ENCODE data around the gene WFIKKN2. TPM values are rescaled to one million over a fixed set of nuclear protein-coding genes. Genes with fewer than 3 reads are reported as not detected.
"Not testable (repeated sequence)": the region's sequence is repeated elsewhere in the genome, so short reads cannot be mapped to it uniquely, and the experiment has no call there.

The WFIKKN2 gene
- total RNA-seq, 1 donor from 2014 or later, result 0.19 TPM

GRCh38 chr17:50847566-50847965, 12.2 kb downstream of the WFIKKN2 start:
- no peak for DNase-seq (ENCODE audit: low spot score)
- intact Hi-C loops (cut with DNase I), result no loop called here

- intact Hi-C loops (cut with DNase I), result no loop called here
- DNase-seq (ENCODE audit: low spot score), result no peak
Measured at GRCh38 chr17:50848039-50848438, 12.7 kb downstream of the WFIKKN2 start.

DNA sequence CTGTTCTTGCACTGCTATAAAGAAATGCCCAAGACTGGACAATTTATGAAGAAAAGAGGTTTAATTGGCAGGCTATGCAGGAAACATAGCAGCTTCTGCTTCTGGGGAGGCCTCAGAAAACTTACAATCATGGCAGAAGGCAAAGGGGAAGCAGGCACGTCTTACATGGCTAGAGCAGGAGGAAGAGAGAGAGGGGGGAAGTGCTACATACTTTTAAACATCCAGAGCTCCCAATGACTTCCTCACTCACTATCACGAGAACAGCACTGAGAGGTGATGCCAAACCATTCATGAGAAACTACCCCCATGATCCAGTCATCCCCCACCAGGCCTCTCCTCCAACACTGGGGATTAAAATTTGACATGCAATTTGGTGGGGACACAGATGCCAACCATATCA, 13.3 kb downstream of the WFIKKN2 start:
- intact Hi-C loops (cut with DNase I), result no loop called here

GRCh38 chr17:50850640-50851039, 15.3 kb downstream of the WFIKKN2 start:
- DNase-seq (ENCODE audit: low spot score), result no peak
- intact Hi-C loops (cut with DNase I), result no loop called here

More for the DNA sequence above, 13.3 kb downstream of the WFIKKN2 start:
- DNase-seq (ENCODE audit: low spot score), result no peak

DNA sequence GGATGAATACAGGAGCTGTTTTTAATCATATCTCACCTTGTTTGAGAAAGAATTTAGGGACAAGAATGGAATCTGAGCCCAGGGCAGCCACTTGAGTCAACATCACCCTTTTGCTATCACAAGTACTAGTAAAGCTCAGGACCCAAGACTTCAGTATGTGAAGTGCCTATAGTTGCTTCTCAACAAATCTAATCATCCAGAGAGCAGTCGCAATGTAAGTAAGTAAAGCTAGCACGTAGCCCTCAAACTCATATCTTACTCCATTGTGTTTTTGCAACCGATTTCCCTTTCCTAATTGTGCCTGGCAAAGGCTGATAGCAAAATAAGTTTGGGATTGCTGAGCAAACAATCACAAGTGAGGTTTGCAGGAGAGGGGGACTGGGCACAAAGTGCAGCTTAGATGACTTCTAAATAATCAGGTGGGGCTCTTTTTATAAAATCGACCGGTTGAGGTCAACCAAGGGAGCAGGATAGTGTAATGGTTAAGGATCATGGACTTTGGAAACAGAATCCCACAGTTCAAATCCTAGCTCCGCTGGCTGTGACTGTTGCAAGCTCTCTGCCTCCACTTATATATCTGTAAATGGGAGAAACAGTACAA, 17.7 kb downstream of the WFIKKN2 start:
- no peak for DNase-seq (ENCODE audit: low spot score)

GRCh38 chr17:50853781-50854180, 18.4 kb downstream of the WFIKKN2 start:
- DNase-seq (ENCODE audit: low spot score), result no peak
- intact Hi-C loops (cut with DNase I), result loop anchor here (2.0 kb wide), 1 partner anchor 95 kb away; no protein-coding TSS in a partner anchor

More for the DNA sequence above, 17.7 kb downstream of the WFIKKN2 start:
- intact Hi-C loops (cut with DNase I), result loop anchor here (2.0 kb wide), 1 partner anchor 96 kb away; no protein-coding TSS in a partner anchor

GRCh38 chr17:50855708-50856330, 20.4 kb downstream of the WFIKKN2 start:
- no peak for DNase-seq (ENCODE audit: low spot score)
- intact Hi-C loops (cut with DNase I), result no loop called here

DNA sequence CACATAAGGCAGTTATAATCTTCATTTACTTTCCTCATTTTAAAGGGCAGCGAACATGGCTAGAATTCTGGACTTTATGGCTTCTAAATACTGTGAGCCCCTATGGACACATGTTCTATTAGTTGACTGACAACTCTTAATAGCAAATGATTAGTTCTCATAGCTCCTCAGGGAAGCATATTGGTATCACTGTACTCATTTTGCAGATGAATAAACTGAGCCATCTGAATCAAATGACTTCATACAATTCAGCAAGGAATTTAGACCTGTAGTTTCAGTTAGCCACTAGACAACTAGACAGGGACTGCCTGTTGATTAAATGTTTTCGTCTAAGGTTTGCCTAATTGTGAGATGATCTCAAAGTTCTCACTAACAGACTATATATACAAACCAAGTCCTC, 21.0 kb downstream of the WFIKKN2 start:
- intact Hi-C loops (cut with DNase I), result no loop called here

GRCh38 chr17:50858486-50859225, 23.3 kb downstream of the WFIKKN2 start:
- no peak for DNase-seq (ENCODE audit: low spot score)
- intact Hi-C loops (cut with DNase I), result no loop called here

More for the DNA sequence above, 21.0 kb downstream of the WFIKKN2 start:
- DNase-seq (ENCODE audit: low spot score), result no peak

GRCh38 chr17:50859727-50860126, 24.3 kb downstream of the WFIKKN2 start:
- DNase-seq (ENCODE audit: low spot score), result not testable (repeated sequence)
- intact Hi-C loops (cut with DNase I), result loop anchor here (10.0 kb wide), 1 partner anchor 265 kb away; the partner anchor contains the start of gene SPAG9

GRCh38 chr17:50861334-50861676, 25.9 kb downstream of the WFIKKN2 start:
- intact Hi-C loops (cut with DNase I), result loop anchor here (10.0 kb wide), 1 partner anchor 263 kb away; the partner anchor contains the start of gene SPAG9
- DNase-seq (ENCODE audit: low spot score), result no peak

DNA sequence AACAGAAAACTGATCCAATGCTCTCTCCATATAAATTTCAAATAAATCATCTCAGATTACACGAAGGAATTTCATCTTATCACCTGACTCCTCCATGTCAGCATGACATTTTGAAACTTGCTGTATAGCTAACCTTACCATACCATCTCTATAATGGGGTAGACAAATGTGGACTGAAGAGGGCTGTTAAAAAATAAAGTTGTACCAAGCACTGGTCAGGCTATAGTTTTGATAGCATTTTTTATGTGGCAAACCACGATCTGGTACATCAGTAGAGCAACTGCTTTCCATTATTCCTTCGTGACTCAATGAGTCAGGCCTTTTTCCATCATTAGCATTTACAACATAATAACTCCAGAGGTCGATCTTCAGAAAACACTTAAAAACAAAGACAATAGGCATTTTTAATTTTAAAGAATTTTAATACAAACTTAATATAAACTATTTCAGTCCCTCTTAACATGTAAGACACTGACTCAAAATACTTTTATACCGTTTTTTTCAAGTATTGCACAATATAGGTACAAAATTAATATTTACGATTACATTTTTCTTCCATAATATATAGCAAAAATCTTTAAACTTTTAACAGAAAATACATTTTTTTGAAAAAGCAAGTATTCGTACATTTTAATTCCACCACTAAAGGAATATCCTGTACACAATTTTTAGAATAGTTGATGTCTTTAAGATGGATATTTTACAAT, 26.6 kb downstream of the WFIKKN2 start:
- no peak for DNase-seq (ENCODE audit: low spot score)
- intact Hi-C loops (cut with DNase I), result loop anchor here (10.0 kb wide), 1 partner anchor 263 kb away; the partner anchor contains the start of gene SPAG9

GRCh38 chr17:50863221-50863843, 27.9 kb downstream of the WFIKKN2 start:
- intact Hi-C loops (cut with DNase I), result loop anchor here (10.0 kb wide), 1 partner anchor 261 kb away; the partner anchor contains the start of gene SPAG9
- DNase-seq (ENCODE audit: low spot score), result no peak

DNA sequence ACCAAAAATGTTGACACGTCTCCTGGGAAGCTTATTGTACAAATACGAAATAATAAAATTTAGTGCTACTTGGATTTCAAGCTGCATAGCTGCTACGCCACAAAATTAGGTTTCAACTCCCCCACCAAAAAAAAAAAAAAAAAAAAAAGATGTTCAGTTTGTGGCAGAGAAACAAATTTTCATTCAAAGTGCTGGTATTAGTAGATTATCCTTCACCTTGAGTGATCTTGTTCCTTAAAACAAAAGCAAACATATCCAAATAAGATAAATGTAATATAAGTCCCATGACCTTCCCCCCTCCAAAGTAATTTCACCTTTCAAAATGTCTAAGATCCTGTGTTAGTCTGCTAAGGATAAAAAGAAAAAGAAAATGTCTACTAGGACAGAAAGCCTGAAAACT, 28.5 kb downstream of the WFIKKN2 start:
- intact Hi-C loops (cut with DNase I), result loop anchor here (2.0 to 10.0 kb wide), 2 partner anchors 85 to 261 kb away; partner anchors contain the start of gene SPAG9
- no peak for DNase-seq (ENCODE audit: low spot score)

- DNase-seq (ENCODE audit: low spot score), result no peak
- intact Hi-C loops (cut with DNase I), result loop anchor here (2.0 to 10.0 kb wide), 2 partner anchors 84 to 260 kb away; partner anchors contain the start of gene SPAG9
Measured at GRCh38 chr17:50864747-50865059, 29.3 kb downstream of the WFIKKN2 start.

- peak; percentile 88 for DNase-seq (ENCODE audit: low spot score)
Measured at GRCh38 chr17:50865060-50865867, 29.9 kb downstream of the WFIKKN2 start.

GRCh38 chr17:50865868-50866260, 30.5 kb downstream of the WFIKKN2 start:
- intact Hi-C loops (cut with DNase I), result loop anchor here (2.0 to 10.0 kb wide), 2 partner anchors 83 to 259 kb away; partner anchors contain the start of gene SPAG9

More at GRCh38 chr17:50865060-50865867, 29.9 kb downstream of the WFIKKN2 start:
- intact Hi-C loops (cut with DNase I), result loop anchor here (2.0 to 10.0 kb wide), 2 partner anchors 84 to 260 kb away; partner anchors contain the start of gene SPAG9

GRCh38 chr17:50866261-50866949, 31.0 kb downstream of the WFIKKN2 start, which contains the start of gene TOB1:
Gene TOB1 (minus strand): TSS chr17:50866354. CDS start chr17:50864017, 2,337 bp downstream.
- intact Hi-C loops (cut with DNase I), result loop anchor here (10.0 kb wide), 1 partner anchor 258 kb away; the partner anchor contains the start of gene SPAG9
- DNase-seq (ENCODE audit: low spot score), result peak; percentile 99

More at GRCh38 chr17:50865868-50866260, 30.5 kb downstream of the WFIKKN2 start:
- no peak for DNase-seq (ENCODE audit: low spot score)

All from cardiac septum (tissue), 1 donor.